Left renal cortex interstitium (tissue), 4 donors: Measurements from ENCODE around the gene EME1. TPM values are rescaled to one million over a fixed set of nuclear protein-coding genes. Genes with fewer than 3 reads are reported as not detected.

Experiments used
- DNase-seq, 4 donors: peaks; one replicate each; pipeline ENCODE4 v3.0.0-alpha.2; 2013; ENCODE audit warnings: low read depth in 4 of 4, low spot score in 2 of 4, missing footprints in 1 of 4
- polyA plus RNA-seq, 4 donors: library from polyadenylated mRNA; unstranded; fragments of 120-200 nt; gene quantifications; one replicate each; pipeline ENCODE4 v1.2.1, GENCODE V29; 2013; ENCODE audit not compliant: insufficient read length in 4 of 4

EME1 gene
- polyA plus RNA-seq, 4 donors: 5.8 to 10.6 (median 8.8) TPM

DNA sequence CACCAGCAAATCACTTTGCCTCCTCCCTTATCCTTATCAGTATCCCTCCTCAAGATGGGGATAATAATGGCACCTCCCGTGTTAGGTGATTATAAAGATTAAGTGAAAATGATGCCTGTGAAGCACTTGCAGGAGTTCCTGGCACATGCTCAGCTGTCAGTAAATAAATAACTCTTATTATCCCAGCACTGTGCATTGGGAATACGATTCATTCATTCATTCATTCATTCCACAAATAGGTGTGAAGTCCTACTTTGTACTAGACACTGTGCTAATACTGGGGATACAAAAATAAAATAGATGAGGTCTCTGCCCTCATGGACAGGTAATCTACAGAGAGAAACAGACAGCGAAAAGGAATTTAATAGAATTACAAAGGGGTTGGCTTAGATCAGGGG is 25.1 kb upstream of the EME1 start:
- no peak for DNase-seq

DNA sequence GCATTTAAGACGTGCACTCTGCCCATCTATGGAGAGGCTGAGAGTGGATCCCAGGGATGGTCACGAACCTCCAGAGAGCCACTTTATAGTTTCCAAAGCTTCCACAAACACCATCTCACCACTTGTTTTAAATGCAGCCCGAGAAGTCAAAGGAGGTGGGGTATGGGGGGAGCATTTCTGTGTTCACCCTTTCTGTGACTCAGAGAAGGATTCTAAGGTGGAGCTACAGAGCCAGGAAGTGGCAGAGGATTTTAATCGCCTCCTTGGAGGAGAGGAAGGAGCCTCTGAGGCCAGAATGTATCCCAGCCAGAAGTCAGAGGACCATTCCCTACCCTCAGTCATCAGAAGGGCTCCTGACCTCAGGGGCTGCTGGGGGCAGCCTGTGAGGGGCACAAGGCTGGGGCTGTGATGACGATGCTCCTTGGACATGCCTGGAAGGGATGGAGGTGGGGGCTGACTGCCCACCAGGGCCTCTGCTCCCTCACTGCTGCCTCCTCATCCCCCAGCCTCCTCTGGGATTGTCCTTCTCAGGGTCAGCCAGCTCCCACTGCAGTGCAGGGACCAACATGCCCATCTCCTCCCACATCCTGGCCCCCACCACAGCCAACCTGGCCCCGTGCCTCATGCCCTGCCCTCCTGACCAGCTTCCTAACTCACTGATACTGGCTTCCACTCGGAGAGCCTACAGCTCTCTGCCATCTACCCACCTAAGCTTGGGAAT is 24.3 kb upstream of the EME1 start:
- DNase-seq: no peak

DNA sequence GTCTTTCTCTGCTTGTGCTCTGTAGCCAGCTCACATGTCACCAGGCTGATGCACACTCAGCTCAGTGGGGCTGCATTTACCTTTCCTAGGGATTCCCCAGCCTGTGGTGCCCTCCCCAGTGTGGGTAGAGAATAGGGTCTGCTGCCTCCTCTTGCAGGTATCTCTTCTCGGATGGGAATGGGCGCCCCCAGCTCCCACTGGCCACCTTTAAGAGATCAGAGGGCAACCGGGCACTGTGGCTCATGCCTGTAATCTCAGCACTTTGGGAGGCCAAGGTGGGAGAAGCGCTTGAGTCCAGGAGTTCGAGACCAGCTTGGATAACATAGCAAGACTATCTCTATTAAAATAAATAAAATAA is 23.8 kb upstream of the EME1 start:
- DNase-seq: no peak

DNA sequence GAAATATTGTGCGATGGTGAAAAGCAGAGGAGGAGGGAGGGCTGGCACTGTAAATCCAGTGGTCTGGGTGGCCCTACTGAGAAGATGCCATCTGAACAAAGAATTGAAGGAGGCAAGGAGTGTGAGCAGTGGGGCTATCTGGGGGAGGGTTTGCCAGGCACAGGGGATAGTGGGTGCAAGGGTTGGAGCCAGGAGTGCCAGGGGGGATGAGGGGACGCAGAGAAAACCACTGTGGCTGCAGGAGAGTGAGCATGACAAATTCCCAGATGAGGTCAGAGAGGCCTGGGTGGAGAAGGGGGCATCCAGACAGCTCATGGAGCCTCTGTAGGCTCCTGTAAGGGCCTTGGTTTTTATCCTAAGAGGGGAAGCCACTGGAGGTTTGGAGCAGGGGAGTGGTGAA is 22.3 kb upstream of the EME1 start:
- no peak for DNase-seq

DNA sequence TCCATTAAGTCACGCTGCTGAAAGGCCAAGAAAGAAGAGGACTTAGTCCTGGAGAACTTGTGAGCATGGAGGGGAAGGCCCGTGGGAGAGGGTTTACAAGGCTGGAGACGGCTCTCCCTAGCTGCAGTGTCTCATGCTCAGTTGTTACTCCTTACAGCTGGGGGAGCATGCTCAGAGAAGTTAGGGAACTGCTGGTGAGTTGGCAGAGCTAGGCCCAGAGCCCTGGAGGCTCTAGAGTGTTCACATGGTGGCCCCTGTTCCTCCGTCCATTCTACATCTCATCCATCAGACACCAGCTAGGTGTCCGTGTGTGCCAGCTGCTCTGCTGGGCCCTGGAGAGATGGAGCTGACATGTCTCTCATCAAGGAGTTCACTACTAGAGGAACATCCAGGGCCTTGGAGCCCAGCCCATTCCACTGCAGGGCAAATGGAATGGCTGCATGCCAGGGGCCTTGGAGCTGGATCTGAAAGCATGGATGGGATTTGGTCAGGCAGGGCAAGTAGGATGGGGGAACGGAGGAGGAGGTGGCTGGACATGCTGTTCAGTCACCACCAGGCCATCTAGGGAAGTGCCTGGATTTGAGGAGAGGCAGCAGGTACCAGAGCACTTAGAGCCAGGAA is 20.8 kb upstream of the EME1 start:
- no peak for DNase-seq

DNA sequence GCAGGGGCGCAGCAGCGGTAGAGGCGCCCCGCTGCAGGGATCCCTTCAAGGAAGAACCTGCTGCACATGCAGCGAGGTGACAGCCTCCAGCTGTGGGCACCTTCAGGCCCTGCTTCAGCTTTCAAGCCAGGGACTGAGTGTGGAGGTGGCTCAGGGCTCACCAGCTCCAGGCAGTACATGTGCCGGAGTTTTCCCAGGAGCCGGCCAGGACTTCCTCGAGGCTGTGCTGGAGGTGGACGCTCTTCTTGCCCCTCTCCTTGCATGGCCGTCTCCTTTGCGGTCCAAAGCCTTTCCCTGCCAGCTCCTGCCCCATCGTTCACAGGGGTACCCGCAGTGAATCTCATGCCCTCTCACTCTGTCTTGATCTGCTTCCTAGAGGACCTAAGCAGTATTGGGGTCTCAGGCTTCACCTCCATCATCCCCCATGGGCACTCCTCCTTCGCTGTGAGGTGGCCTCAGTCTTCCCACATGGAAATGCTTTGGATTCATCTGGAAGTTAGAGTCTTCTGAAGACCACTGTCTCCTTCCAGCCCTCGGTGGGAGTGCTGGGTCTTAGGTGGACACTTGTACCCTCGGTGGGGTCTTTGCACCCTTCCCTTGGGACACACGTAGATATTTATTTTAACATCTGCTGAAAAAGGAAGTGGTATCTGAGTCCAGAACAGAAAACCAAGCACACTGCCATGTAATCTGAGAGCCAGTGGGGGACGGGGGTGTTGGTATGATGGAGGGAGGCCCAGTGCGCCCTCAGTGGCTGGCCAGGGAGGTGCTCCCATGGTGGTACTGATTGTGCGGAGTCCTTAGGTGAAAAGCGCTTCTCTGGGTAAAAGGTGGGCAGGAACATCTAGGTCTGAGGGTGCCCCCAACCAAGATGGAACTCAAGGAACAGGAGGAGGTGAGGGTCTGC is 20.1 kb upstream of the EME1 start:
- DNase-seq: no peak

DNA sequence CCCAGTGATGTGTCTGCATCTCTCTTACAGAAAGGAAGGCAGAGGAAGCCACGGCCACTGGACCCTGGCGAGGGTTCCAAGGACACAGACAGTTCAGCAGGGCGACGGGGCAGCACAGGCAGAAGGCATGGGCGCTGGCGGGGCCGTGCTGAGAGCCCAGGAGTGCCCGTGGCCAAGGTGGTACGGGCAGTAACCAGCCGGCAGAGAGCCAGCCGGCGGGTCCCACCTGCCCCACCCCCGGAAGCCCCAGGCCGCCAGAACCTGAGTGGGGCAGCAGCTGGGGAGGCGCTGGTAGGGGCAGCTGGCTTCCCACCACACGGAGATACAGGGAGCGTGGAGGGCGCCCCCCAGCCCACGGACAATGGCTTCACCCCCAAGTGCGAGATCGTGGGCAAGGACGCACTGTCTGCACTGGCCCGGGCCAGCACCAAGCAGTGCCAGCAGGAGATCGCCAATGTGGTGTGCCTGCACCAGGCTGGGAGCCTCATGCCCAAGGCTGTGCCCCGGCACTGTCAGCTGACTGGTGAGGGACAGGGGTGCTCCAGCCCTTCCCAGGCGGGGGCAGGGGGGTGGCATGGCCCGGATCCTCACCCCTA is 19.3 kb upstream of the EME1 start:
- DNase-seq: no peak

DNA sequence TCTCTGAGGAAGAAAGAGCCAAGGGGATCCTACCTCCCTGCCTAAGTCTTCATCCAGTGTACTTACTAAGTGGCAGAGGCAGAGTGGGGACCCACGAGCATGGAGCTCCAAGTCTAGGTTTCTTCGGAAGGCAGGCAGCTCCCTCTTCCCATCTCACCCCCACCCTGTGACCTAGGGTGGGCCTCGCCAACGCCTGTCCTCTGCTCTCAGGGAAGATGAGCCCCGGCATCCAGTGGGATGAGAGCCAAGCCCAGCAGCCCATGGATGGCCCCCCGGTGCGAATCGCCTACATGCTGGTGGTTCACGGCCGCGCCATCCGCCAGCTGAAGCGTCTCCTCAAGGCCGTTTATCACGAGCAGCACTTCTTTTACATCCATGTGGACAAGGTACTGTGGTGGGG is 18.8 kb upstream of the EME1 start:
- no peak for DNase-seq

DNA sequence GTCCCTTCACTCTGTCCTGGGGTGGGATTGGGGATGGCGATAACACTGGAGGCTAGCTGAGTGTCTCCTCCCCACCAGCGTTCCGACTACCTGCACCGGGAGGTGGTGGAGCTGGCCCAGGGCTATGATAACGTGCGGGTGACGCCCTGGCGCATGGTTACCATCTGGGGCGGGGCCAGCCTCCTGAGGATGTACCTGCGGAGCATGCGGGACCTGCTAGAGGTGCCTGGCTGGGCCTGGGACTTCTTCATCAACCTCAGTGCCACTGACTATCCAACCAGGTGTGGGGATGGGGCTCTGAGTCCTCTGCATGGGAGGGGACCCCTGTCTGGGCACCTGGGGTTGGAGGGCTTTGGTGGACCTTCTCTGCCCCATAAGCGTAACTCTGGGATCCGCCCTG is 18.3 kb upstream of the EME1 start:
- DNase-seq: no peak

DNA sequence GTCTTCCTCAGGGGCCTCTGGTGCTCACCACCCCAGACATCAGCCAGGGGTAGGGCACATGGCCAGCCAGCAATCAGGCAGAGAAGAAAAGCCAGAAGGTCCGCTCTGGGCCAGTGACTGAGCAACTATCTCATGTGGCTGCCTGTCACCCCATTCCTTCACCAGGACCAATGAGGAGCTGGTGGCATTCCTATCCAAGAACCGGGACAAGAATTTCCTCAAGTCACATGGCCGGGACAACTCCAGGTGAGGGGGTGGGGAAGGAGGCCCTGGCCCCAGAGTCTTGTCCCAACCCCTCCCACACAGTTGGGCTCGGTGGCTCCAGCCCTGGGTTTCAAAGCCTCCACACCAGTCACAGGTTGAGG is 17.7 kb upstream of the EME1 start:
- DNase-seq: no peak

DNA sequence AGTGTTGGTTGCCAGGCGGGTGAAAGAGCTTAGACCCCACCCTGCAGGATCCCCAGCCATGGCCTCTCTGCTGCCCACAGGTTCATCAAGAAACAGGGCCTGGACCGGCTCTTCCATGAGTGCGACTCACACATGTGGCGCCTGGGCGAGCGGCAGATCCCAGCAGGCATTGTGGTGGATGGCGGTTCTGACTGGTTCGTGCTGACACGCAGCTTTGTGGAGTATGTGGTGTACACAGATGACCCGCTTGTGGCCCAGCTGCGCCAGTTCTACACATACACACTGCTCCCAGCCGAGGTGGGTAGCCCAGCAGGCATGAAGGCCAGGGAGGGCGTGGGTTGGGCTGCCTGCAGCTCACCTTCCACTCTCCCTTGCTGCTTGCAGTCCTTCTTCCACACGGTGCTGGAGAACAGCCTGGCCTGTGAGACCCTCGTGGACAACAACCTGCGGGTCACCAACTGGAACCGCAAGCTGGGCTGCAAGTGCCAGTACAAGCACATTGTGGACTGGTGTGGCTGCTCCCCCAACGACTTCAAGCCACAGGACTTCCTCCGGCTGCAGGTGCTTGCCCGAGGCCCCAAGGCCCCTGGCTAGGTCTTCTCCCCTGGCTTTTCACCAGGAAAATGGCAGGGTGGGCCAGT is 17.2 kb upstream of the EME1 start:
- no peak for DNase-seq

DNA sequence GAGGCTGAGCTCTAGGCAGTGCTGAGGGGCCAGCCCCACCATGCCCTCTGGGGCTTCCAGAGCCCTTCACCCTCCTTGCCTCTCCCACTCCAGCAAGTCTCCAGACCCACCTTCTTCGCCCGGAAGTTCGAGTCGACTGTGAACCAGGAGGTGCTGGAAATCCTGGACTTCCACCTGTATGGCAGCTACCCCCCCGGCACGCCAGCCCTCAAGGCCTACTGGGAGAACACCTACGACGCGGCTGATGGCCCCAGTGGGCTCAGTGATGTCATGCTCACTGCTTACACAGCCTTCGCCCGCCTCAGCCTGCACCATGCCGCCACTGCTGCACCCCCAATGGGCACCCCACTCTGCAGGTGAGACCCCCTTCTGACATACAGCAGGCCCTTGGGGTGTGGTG is 16.6 kb upstream of the EME1 start:
- no peak for DNase-seq

DNA sequence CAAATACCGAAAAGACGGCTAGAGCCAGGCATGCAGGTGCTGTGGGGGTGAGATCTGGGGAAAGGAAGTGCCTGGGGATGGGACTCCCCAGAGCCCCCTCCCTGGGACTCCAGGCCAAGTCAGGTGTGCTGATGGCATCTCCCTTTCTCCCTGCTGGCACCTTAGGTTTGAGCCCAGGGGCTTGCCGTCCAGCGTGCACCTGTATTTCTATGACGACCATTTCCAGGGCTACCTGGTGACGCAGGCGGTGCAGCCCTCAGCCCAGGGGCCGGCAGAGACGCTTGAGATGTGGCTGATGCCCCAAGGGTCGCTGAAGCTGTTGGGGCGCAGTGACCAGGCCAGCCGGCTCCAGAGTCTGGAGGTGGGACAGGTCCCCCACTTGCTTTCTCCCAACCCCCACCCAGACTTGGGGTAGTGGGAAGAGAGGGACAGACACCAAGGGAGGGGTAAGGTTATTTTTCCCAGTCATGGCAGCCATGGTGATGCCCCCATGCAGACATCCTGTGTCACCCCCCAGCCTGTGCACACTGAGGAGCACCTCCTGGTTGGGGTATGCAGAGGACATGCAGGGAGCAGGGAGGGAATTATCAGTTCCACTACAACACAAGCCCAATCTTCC is 16.0 kb upstream of the EME1 start:
- no peak for DNase-seq

DNA sequence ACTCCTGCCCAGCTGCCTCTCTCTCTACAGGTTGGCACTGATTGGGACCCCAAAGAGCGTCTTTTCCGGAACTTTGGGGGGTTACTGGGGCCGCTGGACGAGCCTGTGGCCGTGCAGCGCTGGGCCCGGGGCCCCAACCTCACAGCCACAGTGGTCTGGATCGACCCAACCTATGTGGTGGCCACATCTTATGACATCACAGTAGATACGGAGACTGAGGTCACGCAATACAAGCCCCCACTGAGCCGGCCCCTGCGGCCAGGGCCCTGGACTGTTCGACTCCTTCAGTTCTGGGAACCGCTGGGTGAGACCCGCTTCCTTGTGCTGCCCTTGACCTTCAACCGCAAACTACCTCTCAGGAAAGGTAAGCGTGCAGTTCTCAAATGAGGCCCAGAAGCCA is 14.9 kb upstream of the EME1 start:
- DNase-seq: no peak

DNA sequence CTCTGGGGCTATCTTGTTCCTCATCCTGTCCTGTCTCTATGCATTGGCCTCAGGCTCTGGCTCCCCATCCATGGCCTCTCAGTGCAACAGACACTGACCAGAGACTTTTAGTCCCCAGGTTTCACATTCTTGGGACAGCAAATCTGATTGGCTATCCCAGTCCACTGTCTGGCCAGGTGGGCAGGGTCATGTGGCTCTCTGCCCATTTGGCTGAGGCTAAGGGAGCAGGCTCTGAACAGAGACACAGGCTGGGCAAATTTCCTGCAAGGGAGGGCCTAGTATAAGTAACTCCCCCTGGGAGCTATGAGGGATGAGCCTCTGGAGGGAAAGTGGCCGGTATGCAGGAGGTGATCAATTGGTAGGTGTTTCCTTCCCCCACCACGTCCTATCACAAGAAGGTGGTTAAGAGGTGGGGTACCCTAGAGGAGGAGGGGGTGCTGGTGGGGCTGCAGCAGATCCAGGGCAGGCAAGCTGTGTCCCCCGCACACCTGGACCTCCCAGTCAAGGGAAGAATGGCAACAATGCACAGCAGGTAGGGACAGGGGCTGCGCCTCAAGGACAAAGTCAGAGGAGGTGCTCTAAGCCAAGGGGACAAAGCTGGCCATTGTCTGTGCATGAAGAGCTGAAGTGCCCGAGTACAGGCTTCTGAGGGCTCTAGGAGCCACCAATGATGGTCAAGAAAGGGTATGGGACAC is 13.9 kb upstream of the EME1 start:
- no peak for DNase-seq

DNA sequence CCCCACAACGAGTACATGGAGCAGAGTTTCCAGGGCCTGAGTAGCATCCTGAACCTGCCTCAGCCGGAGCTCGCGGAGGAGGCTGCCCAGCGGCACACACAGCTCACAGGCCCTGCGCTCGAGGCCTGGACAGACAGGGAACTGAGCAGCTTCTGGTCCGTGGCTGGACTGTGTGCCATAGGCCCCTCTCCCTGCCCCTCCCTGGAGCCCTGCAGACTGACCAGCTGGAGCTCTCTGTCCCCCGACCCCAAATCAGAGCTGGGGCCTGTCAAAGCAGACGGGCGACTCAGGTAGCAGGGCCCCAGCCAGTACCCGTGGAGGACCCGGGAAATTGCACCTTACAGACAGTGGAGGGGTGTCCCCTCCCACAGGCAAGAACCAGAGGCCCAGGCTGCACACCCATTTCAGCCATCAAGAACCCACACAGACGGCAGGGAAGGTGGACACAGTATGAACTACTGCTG is 13.0 kb upstream of the EME1 start:
- no peak for DNase-seq

DNA sequence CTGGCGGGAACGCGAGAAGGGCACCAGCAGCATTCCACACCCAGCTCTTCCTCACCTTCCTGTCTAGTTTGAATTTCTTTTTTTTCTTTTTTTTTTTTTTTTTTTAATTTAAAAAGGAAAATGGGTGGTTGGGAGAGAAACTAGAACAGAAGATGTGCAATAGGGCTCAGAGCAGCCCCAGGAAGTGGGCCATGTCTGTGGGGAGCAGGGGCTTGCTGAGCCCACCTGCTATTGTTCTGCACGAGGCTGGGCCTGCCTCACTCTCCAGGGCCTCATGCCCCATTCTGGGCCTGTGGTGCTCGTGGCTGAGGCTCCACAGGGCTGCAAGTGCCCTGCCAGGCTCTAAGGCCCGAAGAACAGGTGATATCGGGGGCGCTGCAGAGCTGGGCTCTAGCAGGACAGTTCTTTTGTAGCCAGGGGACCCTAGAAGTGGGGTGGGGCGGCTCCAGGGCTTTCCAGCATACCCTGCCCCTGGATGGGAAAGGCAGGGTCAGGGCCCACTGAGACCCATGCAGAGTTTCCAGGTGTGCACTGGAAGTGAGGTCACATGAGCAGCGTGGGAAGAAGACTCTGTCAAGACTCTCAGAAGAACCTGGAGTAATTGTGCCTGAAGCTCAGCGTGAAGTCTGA is 12.4 kb upstream of the EME1 start:
- DNase-seq: no peak

DNA sequence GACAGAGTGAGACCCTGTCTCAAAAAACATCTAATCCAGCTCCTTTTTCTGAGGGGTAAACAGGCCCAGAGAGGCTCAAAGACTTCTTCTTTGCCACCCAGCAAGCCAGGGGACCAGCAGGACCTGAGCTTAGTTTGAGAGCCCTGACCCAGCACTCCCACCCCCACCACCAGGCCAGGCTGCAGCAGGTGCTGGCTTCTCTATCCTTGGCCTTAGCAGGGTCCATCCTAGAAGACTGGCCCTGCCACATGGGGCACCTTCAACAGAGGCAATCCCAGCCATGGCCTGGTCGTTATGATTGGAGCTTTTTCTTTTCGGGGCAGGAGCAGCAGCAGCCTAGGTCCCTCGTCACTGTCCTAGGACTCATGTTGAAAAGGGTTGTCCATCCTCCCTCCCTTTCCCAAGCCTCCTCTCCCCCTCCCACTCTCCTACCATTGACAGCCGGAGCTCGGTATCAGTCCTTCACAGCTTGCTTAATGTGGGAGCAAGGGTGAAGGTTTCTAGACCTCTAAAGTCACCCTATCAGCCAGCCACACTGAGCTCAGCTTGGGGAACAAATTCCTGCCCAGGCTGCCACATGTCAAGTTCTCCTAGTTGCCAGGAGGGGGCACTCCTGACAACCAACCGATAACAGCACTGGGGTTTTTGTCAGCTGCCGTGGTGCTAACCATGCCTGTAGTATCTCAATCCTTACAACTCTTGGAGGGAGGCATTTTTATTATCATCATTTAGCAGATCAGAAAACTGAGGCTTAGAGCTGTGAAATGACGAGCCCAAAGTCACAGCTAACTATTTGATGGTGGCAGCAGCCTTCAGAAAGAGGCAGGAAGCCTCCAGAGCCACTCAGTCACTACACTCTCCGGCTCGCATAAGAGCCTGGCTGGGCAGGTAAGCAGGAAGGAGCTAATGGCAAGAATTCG is 11.2 kb upstream of the EME1 start:
- no peak for DNase-seq
